Testis (tissue), 2 donors: ENCODE measurements around the gene PDLIM7.

Experiments used
- POLR2A ChIP-seq: fragments of 450-650 bp; IDR thresholded peaks from one replicate; pipeline ENCODE4 v1.6.1; 2017; ENCODE audit warnings: antibody characterized with exemption, mild to moderate bottlenecking, moderate library complexity
- TF ChIP-seq, protein P1 (sequence below), 3 experiments: fragments of 450-650 bp in 2 of 3; fragments of 200-600 bp in 1 of 3; sonication (generic) in 1 of 3; IDR thresholded peaks; one replicate each; pipeline ENCODE4 v1.5.1; 2016 to 2019; ENCODE audit warnings: antibody characterized with exemption in 3 of 3, mild to moderate bottlenecking in 2 of 3, moderate library complexity in 1 of 3

DNA sequence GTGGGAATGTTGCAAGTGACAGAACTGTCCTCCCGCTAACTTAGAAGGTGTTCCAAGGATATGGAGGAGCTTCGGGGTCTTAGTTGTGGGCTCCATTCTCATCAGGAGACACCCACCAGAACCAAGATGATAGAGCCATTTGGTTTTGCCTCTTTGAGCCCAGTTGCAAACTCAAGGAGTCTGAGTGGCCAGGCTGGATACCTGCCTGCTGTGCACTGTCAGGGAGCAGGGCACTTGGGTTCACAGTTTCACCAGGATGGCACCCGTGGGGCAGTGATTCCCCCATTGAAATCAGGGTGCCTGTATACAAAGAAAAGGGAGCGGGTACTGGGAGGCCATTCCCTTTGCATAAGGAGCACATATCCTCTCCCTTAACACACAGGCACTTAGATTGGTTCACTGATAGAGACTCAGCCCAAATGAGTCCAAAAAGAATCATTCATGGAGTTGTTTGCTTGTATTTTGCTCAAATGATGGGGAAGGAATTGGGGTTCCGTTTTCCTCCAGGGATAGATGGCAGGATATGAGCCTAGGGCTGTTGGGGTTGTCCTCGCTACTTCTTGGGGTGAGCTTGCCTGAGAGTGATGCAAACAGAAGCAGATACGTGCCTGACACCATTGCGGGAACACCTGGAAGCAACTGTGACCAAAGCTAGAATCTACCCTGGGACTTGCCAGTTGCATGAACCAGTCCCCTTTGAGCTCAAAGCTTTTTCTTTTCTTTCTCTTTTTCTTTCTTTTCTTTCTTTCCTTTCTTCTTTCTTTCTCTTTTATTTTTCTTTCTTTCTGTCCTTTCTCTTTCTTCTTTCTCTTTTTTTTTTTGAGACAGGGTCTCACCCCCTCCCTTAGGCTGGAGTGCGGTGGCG lies 52.1 kb downstream of the PDLIM7 start:
- TF ChIP-seq, protein P1, sequence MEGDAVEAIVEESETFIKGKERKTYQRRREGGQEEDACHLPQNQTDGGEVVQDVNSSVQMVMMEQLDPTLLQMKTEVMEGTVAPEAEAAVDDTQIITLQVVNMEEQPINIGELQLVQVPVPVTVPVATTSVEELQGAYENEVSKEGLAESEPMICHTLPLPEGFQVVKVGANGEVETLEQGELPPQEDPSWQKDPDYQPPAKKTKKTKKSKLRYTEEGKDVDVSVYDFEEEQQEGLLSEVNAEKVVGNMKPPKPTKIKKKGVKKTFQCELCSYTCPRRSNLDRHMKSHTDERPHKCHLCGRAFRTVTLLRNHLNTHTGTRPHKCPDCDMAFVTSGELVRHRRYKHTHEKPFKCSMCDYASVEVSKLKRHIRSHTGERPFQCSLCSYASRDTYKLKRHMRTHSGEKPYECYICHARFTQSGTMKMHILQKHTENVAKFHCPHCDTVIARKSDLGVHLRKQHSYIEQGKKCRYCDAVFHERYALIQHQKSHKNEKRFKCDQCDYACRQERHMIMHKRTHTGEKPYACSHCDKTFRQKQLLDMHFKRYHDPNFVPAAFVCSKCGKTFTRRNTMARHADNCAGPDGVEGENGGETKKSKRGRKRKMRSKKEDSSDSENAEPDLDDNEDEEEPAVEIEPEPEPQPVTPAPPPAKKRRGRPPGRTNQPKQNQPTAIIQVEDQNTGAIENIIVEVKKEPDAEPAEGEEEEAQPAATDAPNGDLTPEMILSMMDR (IDR thresholded peaks at IDR 0.05) = no peak
- TF ChIP-seq POLR2A = no peak
